Measurements from ENCODE around the gene TEX54. TPM values are rescaled to one million over a fixed set of nuclear protein-coding genes. Genes with fewer than 3 reads are reported as not detected.
A peak's percentile ranks its signal among the peaks of the same experiment; 100 is the strongest.

Gene TEX54
- total and polyA plus RNA-seq, 2 of the 13 experiments (the other 11 are each of a cell fraction or from before 2014, with no cell fraction given), result not detected

DNA sequence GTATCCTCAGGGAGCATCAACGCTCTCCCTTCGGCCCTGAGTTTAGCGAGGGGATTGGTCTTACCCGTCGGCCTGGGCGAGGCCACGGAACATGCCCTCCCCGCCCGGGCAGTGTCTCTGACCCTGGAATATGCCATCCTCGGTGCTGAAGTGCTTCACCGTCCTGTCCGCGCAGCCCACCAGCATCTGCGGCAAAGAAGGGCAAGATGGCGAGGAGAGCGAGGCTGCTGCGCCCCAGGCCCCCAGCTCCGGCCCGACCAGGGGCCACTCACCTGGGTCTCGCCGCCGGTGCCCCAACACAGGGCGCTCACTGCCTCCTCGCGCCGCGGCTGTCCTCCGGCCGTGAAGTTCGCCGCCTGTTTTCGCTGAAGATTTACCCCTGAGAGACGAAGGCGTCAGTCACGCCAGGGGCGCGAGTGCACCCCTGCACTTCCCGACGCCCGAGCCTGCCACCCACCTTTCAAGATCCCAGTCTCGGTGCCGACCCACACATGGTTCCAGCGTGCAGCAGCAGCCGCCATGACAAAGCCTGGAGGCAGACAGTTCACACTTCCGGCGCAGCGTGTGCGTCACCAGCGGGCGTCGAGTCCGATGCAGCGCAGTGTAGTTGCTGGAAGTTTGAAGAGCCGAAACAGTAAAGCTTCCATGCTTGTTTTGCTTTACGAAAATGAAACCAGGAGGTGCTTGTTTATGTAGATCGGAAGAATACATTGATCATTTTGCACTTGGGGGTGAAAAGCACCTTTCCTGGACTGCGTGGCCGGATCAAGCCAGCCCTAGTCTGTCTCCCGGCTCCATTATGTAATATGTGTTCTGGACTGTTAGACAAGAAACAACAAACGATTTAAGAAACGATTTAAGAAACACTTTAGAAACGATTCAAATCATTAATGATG, 6.7 kb upstream of the TEX54 start, which contains the start of gene WDR74 (continued):
- peak; percentile 51; the same call in 1 of the 2 replicates for TF ChIP-seq ZNF12 (CRISPR knock-in tag; IDR thresholded peaks at IDR 0.05)
- TF ChIP-seq, protein P1, sequence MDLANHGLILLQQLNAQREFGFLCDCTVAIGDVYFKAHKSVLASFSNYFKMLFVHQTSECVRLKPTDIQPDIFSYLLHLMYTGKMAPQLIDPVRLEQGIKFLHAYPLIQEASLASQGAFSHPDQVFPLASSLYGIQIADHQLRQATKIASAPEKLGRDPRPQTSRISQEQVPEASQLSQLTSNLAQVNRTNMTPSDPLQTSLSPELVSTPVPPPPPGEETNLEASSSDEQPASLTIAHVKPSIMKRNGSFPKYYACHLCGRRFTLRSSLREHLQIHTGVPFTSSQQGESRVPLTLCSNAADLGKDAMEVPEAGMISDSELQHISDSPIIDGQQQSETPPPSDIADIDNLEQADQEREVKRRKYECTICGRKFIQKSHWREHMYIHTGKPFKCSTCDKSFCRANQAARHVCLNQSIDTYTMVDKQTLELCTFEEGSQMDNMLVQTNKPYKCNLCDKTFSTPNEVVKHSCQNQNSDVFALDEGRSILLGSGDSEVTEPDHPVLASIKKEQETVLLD (CRISPR knock-in tag; IDR thresholded peaks at IDR 0.05; ENCODE audit: low read depth), result 0 out of 2 replicates have a peak, but pooled peaks have one; percentile 56
- TF ChIP-seq ZNF10 (CRISPR knock-in tag; IDR thresholded peaks at IDR 0.05; ENCODE audit: borderline replicate concordance, low read depth), result no peak
- TF ChIP-seq, protein P2, sequence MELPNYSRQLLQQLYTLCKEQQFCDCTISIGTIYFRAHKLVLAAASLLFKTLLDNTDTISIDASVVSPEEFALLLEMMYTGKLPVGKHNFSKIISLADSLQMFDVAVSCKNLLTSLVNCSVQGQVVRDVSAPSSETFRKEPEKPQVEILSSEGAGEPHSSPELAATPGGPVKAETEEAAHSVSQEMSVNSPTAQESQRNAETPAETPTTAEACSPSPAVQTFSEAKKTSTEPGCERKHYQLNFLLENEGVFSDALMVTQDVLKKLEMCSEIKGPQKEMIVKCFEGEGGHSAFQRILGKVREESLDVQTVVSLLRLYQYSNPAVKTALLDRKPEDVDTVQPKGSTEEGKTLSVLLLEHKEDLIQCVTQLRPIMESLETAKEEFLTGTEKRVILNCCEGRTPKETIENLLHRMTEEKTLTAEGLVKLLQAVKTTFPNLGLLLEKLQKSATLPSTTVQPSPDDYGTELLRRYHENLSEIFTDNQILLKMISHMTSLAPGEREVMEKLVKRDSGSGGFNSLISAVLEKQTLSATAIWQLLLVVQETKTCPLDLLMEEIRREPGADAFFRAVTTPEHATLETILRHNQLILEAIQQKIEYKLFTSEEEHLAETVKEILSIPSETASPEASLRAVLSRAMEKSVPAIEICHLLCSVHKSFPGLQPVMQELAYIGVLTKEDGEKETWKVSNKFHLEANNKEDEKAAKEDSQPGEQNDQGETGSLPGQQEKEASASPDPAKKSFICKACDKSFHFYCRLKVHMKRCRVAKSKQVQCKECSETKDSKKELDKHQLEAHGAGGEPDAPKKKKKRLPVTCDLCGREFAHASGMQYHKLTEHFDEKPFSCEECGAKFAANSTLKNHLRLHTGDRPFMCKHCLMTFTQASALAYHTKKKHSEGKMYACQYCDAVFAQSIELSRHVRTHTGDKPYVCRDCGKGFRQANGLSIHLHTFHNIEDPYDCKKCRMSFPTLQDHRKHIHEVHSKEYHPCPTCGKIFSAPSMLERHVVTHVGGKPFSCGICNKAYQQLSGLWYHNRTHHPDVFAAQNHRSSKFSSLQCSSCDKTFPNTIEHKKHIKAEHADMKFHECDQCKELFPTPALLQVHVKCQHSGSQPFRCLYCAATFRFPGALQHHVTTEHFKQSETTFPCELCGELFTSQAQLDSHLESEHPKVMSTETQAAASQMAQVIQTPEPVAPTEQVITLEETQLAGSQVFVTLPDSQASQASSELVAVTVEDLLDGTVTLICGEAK (IDR thresholded peaks at IDR 0.05), result no peak
- TF ChIP-seq, protein P2 (CRISPR knock-in tag; IDR thresholded peaks at IDR 0.05), result peak; percentile 93; the same call in 1 of the 2 replicates
- 0 out of 2 replicates have a peak, but pooled peaks have one; percentile 68 for TF ChIP-seq HES4 (CRISPR knock-in tag; IDR thresholded peaks at IDR 0.05; ENCODE audit: borderline replicate concordance)
- TF ChIP-seq, protein P3, sequence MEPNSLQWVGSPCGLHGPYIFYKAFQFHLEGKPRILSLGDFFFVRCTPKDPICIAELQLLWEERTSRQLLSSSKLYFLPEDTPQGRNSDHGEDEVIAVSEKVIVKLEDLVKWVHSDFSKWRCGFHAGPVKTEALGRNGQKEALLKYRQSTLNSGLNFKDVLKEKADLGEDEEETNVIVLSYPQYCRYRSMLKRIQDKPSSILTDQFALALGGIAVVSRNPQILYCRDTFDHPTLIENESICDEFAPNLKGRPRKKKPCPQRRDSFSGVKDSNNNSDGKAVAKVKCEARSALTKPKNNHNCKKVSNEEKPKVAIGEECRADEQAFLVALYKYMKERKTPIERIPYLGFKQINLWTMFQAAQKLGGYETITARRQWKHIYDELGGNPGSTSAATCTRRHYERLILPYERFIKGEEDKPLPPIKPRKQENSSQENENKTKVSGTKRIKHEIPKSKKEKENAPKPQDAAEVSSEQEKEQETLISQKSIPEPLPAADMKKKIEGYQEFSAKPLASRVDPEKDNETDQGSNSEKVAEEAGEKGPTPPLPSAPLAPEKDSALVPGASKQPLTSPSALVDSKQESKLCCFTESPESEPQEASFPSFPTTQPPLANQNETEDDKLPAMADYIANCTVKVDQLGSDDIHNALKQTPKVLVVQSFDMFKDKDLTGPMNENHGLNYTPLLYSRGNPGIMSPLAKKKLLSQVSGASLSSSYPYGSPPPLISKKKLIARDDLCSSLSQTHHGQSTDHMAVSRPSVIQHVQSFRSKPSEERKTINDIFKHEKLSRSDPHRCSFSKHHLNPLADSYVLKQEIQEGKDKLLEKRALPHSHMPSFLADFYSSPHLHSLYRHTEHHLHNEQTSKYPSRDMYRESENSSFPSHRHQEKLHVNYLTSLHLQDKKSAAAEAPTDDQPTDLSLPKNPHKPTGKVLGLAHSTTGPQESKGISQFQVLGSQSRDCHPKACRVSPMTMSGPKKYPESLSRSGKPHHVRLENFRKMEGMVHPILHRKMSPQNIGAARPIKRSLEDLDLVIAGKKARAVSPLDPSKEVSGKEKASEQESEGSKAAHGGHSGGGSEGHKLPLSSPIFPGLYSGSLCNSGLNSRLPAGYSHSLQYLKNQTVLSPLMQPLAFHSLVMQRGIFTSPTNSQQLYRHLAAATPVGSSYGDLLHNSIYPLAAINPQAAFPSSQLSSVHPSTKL (CRISPR knock-in tag; IDR thresholded peaks at IDR 0.05), result peak; percentile 45
- peak; percentile 87; the same call in 1 of the 2 replicates for TF ChIP-seq PAX8 (CRISPR knock-in tag; IDR thresholded peaks at IDR 0.05; ENCODE audit: borderline replicate concordance)
